ENCODE data around the gene DUSP6.

Gene DUSP6

DNA sequence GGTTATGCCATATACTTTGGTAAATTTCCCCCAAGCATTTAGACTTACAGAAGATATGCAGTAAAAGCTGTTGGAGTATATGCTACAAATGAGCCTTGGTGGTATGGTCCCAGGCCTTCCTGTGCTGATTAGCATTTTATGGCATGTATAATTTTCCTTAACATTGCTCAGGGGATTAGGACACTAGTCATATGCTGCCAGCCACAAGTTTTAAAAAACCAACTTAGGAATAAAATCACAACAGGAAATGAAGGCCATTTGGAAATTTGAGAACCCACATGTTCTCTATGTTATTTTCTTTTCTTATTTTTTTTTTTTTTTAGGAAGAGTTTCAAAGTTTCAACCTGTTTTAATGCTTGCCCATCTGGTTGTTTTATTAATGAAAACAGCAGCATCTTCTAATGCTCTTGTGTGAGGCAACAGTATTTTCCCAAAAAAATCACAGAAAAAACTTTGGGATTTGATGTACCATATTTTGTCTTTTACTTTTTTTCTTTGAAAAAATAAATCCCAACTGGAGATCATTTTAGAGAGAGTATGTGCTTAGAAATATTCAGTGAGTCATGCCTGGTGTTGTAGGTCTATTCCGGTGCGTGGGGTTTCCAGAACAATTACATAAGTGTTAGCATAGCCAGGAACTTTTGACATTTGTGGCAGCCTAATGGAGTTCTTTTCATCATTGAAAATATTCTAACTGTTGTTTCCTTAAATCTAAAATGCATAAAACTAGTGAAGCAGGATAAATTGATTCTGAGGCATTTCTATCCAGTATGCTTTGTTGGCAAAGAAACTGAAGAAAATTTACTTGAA lies 21.7 kb upstream of the DUSP6 start:
- no peak for DNase-seq

DNA sequence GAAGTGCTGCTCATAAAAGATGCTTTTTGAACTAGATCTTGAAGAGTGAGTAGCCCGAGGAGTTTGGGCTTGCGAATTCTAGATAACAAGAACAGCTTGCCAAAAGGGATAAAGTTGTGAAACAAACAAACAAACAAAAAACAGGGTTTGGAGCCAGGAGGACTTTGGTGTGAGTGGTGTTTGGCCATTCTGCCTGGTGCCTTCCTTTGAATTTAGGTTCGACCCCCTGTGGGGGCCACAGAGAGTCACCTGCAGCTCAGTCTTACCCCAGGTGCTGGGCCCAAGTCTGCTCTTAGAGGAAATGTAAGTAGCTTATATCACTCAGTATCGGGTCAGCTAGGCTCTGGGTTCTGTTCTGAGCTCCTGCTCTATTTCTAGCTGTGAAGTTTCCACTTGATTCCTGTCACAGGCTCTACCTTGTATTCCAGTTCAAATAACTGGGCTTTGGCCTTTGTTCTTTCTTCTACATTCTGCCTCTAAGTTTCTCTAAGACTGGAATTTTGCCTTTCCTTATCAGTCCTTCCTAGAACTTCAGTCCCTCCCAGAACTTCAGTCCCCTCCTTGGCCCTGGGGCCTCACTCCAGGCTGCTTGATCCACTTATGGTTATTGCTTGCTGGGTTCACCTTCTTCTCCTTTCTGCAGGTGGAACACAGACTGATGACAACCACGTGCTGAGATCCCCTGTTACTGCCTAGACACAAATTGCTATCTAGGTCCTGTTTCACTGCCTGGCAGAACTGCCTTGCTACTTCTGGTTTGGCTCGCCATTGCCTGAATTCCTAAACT lies 20.5 kb upstream of the DUSP6 start:
- DNase-seq, result no peak

- DNase-seq, result no peak
These were observed 18.5 kb upstream of the DUSP6 start for GRCh38 chr12:89370850-89371249.

- no peak for DNase-seq
These were observed 18.1 kb upstream of the DUSP6 start for GRCh38 chr12:89370421-89370831.

DNA sequence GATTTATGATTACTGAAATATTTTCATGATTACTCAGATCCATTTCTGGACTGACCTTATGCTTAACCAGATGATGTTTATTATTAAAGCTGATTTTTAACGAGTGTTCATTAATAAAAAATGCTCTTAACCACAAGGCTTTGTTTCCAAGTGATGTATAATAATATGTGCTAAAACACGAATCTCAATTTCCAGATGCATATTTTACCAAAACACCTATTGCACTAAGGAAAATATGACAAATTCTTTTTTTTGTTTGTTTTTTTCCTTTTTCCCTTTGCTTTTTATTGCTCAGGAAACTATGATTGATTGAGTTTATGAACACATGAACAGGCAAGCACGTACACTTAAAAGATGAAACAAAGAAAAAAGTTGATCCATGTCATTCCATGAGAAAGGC lies 16.9 kb upstream of the DUSP6 start:
- no peak for DNase-seq

DNA sequence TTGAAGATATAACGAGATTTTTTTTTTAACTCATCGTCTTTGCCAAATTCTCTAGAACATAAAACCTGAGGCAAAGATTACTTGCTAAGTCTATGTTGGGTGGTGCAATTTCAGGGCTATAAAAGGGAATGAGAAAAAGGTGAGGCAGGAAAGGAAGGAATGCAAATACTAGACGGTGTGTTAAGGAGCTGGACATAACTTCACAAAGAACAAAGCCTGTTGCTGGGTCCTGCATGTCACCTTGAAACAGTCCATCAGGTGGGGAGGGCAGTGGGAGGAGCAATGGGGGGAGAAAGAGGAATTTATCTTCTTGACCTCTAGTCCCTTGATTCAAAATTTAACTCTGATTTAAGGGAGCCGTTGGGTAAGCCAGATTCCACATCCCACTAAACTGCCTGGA lies 16.1 kb upstream of the DUSP6 start:
- no peak for DNase-seq

DNA sequence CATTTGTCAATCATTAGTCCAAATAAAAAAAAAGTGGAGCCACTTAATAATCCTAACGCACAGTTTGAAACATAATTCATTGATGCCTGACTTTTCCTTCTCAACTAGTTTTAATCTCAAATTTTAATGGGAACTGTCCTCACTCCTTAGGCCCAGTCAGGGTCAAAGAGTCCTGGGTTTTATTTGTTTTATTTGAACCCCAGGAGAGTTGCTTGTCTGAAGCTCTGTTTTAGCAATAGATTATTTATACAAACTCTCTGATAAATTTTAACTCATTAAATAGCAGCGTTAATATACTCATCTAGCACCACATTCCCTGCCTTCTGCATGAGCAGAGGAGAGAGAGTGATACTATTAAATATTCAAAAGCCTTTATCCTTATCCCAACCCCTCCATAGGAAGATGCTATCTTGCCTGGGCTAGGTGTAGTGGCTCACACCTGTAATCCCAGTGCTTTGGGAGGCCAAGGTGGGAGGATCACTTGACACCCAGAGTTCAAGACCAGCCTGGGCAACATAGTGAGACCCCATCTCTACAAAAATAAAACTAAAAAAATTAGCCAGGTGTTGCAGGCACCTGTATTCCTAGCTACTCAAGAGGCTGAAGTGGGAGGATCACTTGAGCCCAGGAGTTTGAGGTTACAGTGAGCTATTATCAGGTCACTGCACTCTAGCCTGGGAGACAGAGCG lies 14.5 kb upstream of the DUSP6 start:
- no peak for DNase-seq

GRCh38 chr12:89364631-89365030 lies 12.3 kb upstream of the DUSP6 start:
- DNase-seq, result no peak

- DNase-seq, result no peak
These were observed 11.8 kb upstream of the DUSP6 start for GRCh38 chr12:89364058-89364457.

DNA sequence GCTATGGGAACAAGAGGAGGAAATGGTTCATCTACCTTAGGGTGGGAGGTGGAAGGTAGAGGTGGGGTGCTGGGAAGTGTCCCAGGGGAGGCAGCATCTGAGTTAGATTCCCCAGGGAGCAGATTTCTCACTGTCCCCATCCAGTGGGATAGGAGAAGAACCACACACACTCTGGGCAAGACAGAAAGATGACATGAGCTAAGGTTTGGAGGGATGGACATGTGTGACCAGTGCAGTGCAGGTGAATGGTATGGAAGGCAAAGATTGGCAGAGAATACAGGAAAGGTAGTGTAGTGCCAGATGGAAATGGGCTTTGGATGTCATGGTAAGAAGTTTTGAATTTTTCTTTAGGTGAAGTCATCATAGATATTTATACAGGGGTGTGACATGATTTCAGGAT lies 11.3 kb upstream of the DUSP6 start:
- DNase-seq, result no peak

- no peak for DNase-seq
These were observed 10.8 kb upstream of the DUSP6 start for GRCh38 chr12:89363084-89363483.

DNA sequence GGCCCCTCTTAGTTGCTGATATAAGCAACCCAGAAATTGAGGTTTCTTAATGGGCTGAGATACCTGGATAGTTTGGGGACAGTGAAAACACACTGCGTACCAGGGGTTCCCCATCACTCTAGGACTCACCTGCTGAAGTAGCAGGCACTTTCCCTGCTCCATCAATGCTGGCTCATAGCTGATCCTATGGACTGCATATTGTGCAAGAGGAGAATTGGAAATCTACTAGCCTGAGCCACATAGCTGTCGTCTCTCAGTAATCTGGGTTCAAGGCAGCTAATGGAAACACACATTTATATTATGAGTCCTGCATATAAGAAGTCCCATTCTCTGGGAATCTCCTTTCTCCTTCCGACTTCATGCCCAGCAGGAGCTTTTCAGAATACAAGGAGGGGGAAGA lies 7.3 kb upstream of the DUSP6 start:
- DNase-seq, result no peak

- no peak for DNase-seq
These were observed 6.5 kb upstream of the DUSP6 start for GRCh38 chr12:89358805-89359204.

DNA sequence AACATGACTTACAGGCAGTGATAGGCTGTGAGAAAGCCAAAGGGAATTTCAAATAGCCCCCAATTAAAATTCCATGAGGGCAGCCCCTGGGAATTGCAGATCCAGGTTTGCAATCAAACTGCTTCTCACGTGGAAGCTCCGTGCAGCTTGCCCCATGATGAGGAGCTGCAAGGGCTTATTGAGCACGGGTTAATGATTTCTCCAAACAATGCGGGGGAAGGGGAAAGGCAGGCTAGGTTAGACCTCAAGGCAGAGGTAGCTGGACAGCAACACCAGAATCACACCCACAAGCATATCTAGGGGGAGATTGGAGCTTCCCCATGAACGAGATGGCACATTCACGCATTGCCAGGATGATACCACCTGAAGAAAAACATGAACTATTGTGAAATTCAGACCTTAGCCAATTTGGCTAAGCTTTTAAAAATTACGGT lies 5.0 kb upstream of the DUSP6 start:
- no peak for DNase-seq

DNA sequence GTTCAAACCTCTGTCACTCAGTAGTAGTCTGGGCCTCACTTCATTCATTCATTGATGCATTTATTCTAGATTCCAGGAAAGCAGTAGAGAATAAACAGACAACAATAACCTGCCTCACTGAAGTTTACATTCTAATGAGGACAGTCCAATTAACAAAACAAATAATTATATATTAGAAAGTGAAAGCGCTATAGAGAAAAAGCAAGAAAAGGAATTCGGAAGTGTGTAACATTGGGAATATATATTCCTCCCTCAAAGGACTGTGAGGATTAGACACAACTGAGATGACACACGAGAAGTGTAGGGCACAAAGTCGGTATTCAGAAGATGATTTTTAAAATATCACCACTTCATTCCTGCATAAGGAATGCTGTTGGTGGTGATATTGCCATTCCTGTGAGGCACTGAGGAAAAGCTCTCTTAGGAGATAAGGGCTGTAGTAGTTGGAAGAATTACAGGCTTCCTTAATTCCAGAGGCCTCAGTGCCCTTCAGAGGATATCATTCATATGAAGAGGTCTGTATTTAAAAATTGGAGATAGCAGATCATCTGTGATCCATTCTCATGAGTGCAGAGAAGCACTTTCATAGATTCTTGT lies 3.9 kb upstream of the DUSP6 start:
- DNase-seq, result no peak

DNA sequence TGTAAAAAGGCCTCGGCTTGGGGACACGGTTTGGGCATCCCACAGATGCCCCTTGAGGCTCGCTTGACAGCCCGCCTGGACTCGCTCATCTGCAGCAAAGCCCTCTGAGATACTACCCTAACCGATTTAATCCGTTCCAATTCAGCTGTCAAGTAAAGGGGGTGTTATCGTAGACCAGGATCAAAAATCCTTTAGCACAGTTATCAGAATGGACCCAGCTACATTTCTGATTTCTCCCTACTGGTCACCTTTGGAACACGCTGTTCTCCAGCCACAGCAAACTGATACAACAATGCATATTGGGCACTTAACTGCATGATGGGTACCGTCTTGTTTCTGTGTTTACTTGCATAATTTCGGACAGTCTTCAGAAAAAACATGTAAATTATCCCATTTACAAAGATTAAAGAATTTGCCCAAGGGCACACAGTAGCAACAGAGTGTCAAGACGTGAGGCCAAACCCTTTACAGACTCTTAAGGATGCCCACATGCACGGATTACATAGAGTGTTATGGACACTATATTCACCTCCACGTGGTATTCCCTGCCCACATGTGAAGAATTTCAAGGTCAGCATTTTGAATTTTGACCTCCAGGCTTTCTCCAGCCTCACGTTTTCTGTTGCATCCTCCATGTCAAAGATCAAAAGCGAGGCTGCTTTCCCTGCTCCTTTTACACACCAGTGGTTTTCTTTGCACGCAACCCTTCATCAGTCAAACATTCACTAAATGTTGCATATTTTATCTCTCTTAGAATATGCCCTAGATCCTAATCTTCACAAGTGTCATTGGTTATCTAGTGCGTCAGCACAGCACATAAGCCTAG lies 3.2 kb upstream of the DUSP6 start:
- DNase-seq, result no peak

DNA sequence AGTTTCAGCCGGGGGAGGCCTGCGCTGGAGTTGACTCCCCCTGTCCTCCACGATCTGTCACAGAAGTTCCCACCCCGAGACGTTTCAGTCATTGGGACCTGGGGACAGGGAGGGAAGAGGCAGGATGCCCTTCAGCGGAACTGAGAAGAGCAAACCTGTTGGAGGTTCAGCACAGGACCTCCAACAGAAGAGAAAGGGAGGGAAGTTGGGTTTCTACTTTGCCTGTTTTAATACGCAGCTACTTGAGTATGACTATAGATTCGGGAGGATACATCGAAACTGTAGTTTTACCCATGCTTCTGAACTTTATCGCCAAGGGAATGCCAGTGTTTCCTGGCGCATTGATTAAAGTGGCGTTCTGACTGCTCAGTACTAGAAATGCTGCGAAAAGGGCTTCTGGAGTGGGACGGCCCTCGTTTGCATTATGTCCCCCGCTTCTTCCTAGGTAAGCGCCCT lies 2.3 kb upstream of the DUSP6 start:
- no peak for DNase-seq

DNA sequence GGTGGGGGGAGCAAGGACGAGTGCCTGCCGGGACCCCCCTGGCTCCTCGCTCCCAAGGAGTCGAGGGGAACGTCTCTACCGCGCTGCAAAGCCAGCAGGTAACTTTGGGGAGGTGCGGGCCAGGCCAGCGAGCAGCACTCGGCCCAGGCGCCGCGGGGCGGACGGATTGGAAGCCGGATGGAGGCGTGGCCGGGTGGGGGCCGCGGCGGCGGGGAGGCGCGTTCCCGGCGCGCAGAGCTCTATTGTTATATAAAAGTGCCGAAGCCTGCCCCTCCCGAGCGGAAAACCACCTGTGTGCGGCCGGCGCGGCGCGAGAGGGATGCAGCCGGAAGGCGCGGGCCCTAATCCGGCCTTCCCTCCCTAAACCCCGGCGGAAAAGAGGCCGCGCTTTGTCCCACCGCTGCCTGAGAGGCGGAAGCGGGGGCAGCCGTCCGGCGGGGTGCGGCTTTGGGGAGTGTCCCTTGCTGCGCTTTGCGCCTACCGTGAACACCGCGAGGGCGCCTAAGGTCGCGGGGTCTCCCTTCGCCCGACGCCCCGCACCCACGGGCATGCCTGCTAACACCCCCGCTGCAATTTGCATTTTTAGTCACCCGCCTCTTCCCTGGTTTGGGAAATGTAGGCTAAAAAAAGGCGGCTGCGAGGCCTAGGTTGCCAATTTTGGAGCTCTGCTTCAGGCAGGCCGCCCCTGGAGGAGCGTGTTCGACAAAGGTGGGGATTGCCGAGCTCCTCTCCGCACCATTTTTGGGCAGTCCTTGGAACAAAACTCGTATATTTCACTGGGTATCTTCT lies 1.7 kb upstream of the DUSP6 start:
- DNase-seq, result peak; percentile 77

GRCh38 chr12:89353188-89353822 lies 1.0 kb upstream of the DUSP6 start:
- DNase-seq, result peak; percentile 83

GRCh38 chr12:89352242-89352491 lies 134 bp downstream of the DUSP6 start:
- DNase-seq, result no peak

All from left hindlimb (tissue), 1 donor.